ENCODE measurements around the gene FBXO38. TPM values are rescaled to one million over a fixed set of nuclear protein-coding genes. Genes with fewer than 3 reads are reported as not detected.

FBXO38 gene
- 18.5 TPM for polyA plus RNA-seq (2013, experiment 1 of 2)
- 18.6 TPM for polyA plus RNA-seq (2013, experiment 2 of 2)

- Histone ChIP-seq H3K4me1 (ENCODE audit: insufficient read depth, low read length) (peaks cover 13% of the 10 kb centered on the region; the same call in 1 of the 2 replicates), H3K4me3 (ENCODE audit: low read length) (peak within 1 kb of the TSS; percentile 79), H3K9ac (ENCODE audit: low read depth, low read length) (peak within 1 kb of the TSS; percentile 87), H3K27me3 (ENCODE audit: insufficient read depth, low read length) (no peaks in the 10 kb centered on the region), H3K36me3 (ENCODE audit: insufficient read depth, low read length) (peaks cover 3% of the 10 kb centered on the region; the same call in 1 of the 2 replicates), H3K9me3 (ENCODE audit: insufficient read depth, low read depth, low read length) (no peaks in the 10 kb centered on the region), H3K27ac (ENCODE audit: low read depth, low read length) (peak within 1 kb of the TSS; percentile 77)
- WGBS, result 1% methylated on average over 44 of the region's 45 CpGs
Measured at GRCh38 chr5:148383564-148384379, at the start of gene FBXO38. Gene FBXO38, plus strand, starts transcription at chr5:148383958. Its CDS starts 10,819 bp downstream, at chr5:148394777.

GRCh38 chr5:148335259-148335658 lies 48.5 kb upstream of the FBXO38 start, which contains the start of gene SPINK9:
Gene SPINK9, plus strand, starts transcription at chr5:148335559. Its CDS starts 55 bp downstream, at chr5:148335614.
- WGBS, result 90% methylated on average over 2 of the region's 3 CpGs
- no peaks in the 10 kb centered on the region for H3K4me1 ChIP-seq (ENCODE audit: insufficient read depth, low read length)

DNA sequence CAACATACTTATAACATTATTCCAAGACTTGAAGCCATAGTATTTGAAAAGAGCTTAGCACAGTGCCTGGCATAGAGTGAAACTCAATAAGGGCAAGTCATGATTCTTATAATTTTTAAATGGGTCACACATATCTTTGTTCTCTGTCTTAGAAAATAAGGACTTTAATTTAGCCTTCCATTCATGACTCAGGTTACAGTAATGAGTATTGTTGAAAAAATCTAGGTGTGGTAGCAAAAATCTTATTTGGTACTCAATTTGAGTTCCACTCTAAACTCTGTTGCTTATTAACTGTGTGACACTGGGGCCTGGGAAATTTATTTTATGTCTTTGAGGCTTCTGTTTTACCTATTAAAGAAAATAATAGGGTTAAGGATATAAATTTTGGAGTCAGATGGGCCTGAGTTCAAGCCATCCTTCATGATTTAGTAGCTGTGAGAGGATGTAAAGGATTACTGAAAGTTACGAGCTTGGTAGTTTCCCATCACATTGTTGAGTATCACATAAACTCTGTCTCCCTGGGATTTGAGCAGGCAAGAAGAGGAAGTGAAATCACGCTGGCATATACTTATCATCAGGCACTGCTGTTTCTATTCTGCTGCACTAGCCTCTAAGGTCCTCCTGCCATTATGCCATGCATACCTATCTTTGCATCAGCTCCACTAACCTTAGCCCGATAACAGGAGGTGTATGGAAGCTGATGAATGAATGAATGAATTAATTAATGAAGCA lies 46.9 kb upstream of the FBXO38 start:
- Histone ChIP-seq H3K9ac (ENCODE audit: low read depth, low read length) (no peak overlapping the region), H3K27me3 (ENCODE audit: insufficient read depth, low read length) (no peaks in the 10 kb centered on the region), H3K9me3 (ENCODE audit: insufficient read depth, low read depth, low read length) (no peaks in the 10 kb centered on the region), H3K27ac (ENCODE audit: low read depth, low read length) (no peak overlapping the region), H3K4me1 (ENCODE audit: insufficient read depth, low read length) (no peaks in the 10 kb centered on the region), H3K36me3 (ENCODE audit: insufficient read depth, low read length) (no peaks in the 10 kb centered on the region), H3K4me3 (ENCODE audit: low read length) (no peak overlapping the region)
- WGBS, result 93% methylated on average over 3 of the region's 3 CpGs

More at GRCh38 chr5:148335259-148335658, 48.5 kb upstream of the FBXO38 start, which contains the start of gene SPINK9:
- Histone ChIP-seq H3K36me3 (ENCODE audit: insufficient read depth, low read length) (no peaks in the 10 kb centered on the region), H3K27me3 (ENCODE audit: insufficient read depth, low read length) (no peaks in the 10 kb centered on the region), H3K9me3 (ENCODE audit: insufficient read depth, low read depth, low read length) (no peaks in the 10 kb centered on the region), H3K4me3 (ENCODE audit: low read length) (no peak within 1 kb of the TSS), H3K27ac (ENCODE audit: low read depth, low read length) (no peak within 1 kb of the TSS), H3K9ac (ENCODE audit: low read depth, low read length) (no peak within 1 kb of the TSS)

- Histone ChIP-seq H3K27ac (ENCODE audit: low read depth, low read length) (no peak overlapping the region), H3K9ac (ENCODE audit: low read depth, low read length) (no peak overlapping the region), H3K9me3 (ENCODE audit: insufficient read depth, low read depth, low read length) (no peaks in the 10 kb centered on the region), H3K4me1 (ENCODE audit: insufficient read depth, low read length) (no peaks in the 10 kb centered on the region), H3K4me3 (ENCODE audit: low read length) (no peak overlapping the region), H3K36me3 (ENCODE audit: insufficient read depth, low read length) (no peaks in the 10 kb centered on the region), H3K27me3 (ENCODE audit: insufficient read depth, low read length) (no peaks in the 10 kb centered on the region)
- 94% methylated on average over 2 of the region's 2 CpGs for WGBS
Measured at GRCh38 chr5:148342371-148343045, 41.2 kb upstream of the FBXO38 start.

GRCh38 chr5:148343046-148343407 lies 40.7 kb upstream of the FBXO38 start:
- H3K9me3 ChIP-seq (ENCODE audit: insufficient read depth, low read depth, low read length), result no peaks in the 10 kb centered on the region
- H3K4me1 ChIP-seq (ENCODE audit: insufficient read depth, low read length), result no peaks in the 10 kb centered on the region
- H3K9ac ChIP-seq (ENCODE audit: low read depth, low read length), result no peak overlapping the region
- no peaks in the 10 kb centered on the region for H3K36me3 ChIP-seq (ENCODE audit: insufficient read depth, low read length)
- WGBS, result 90% methylated on average over 2 of the region's 2 CpGs
- no peaks in the 10 kb centered on the region for H3K27me3 ChIP-seq (ENCODE audit: insufficient read depth, low read length)
- no peak overlapping the region for H3K4me3 ChIP-seq (ENCODE audit: low read length)
- no peak overlapping the region for H3K27ac ChIP-seq (ENCODE audit: low read depth, low read length)

DNA sequence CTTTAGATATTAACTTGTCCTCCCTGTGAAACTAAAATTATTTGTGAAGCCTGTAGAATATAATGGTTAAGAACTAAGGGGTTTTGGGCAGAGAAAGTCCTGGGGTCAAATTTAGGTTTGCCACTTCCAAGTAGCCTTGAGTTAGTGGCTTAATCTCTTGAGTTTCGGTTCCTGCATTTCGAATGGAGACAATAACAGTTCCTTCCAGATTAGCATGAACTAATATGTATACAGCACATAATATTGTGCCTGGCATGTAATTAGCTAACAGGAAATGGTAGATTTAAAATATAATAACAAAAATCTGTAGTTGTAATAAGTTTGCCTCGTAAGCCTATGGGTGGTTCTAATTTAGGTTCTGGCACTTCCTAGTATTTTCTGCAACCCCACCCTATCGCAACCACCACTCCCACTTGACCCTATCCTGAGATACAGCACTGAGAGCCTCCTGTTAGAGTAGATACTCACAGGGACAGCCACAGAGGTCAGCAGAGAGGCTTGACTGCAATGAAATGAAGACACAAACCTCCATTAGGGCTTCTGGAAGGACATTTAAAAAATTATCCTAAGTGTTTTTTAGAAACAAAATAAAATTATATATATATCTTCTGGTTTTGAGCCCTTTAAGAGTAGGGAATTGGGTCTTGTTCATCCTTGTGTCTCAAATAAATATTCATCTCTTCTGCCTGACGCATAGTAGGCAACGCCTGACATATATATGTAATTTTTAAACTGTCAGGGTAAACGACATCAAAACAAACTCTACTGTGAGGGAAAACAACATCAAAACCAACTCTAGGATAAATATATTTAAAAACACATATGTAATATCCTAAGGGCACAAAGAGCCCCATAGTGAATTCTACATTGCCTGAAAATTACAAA lies 39.9 kb upstream of the FBXO38 start:
- H3K4me1 ChIP-seq (ENCODE audit: insufficient read depth, low read length), result no peaks in the 10 kb centered on the region
- no peaks in the 10 kb centered on the region for H3K9me3 ChIP-seq (ENCODE audit: insufficient read depth, low read depth, low read length)
- WGBS, result 82% methylated on average over 5 of the region's 7 CpGs
- H3K27ac ChIP-seq (ENCODE audit: low read depth, low read length), result no peak overlapping the region
- no peak overlapping the region for H3K4me3 ChIP-seq (ENCODE audit: low read length)
- no peak overlapping the region for H3K9ac ChIP-seq (ENCODE audit: low read depth, low read length)
- H3K36me3 ChIP-seq (ENCODE audit: insufficient read depth, low read length), result no peaks in the 10 kb centered on the region
- no peaks in the 10 kb centered on the region for H3K27me3 ChIP-seq (ENCODE audit: insufficient read depth, low read length)

GRCh38 chr5:148347706-148348105 lies 36.1 kb upstream of the FBXO38 start:
- Histone ChIP-seq H3K4me3 (ENCODE audit: low read length) (no peak overlapping the region), H3K27ac (ENCODE audit: low read depth, low read length) (no peak overlapping the region), H3K9ac (ENCODE audit: low read depth, low read length) (no peak overlapping the region), H3K4me1 (ENCODE audit: insufficient read depth, low read length) (no peaks in the 10 kb centered on the region), H3K36me3 (ENCODE audit: insufficient read depth, low read length) (no peaks in the 10 kb centered on the region), H3K27me3 (ENCODE audit: insufficient read depth, low read length) (no peaks in the 10 kb centered on the region), H3K9me3 (ENCODE audit: insufficient read depth, low read depth, low read length) (no peaks in the 10 kb centered on the region)
- WGBS, result 100% methylated on average over 1 of the region's 1 CpG

DNA sequence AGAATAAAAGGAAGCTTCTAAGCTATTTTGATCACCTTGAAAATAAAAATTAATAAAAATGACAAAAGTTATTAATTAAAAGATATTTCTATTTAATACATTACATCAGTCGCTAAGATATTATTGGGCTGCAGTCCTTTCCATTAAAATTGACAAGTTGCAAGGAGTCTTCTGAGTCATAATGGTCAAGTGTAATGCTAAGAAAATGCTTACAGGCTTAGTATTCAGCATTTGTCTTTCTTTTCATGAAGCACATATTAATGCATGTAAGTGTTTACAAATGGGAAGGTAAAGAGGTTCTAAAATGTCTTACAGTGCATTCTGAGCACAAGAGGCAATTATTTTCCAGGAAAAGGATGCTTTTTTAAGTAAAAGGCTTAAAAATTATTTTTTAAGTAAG lies 31.1 kb upstream of the FBXO38 start:
- Histone ChIP-seq H3K27me3 (ENCODE audit: insufficient read depth, low read length) (no peaks in the 10 kb centered on the region), H3K27ac (ENCODE audit: low read depth, low read length) (no peak overlapping the region), H3K36me3 (ENCODE audit: insufficient read depth, low read length) (no peaks in the 10 kb centered on the region), H3K4me3 (ENCODE audit: low read length) (no peak overlapping the region), H3K9me3 (ENCODE audit: insufficient read depth, low read depth, low read length) (no peaks in the 10 kb centered on the region), H3K4me1 (ENCODE audit: insufficient read depth, low read length) (no peaks in the 10 kb centered on the region), H3K9ac (ENCODE audit: low read depth, low read length) (no peak overlapping the region)
- WGBS, result 93% methylated on average over 1 of the region's 1 CpG

GRCh38 chr5:148353634-148354033 lies 30.1 kb upstream of the FBXO38 start:
- Histone ChIP-seq H3K4me1 (ENCODE audit: insufficient read depth, low read length) (no peaks in the 10 kb centered on the region), H3K9ac (ENCODE audit: low read depth, low read length) (no peak overlapping the region), H3K27me3 (ENCODE audit: insufficient read depth, low read length) (no peaks in the 10 kb centered on the region), H3K9me3 (ENCODE audit: insufficient read depth, low read depth, low read length) (no peaks in the 10 kb centered on the region), H3K4me3 (ENCODE audit: low read length) (no peak overlapping the region), H3K27ac (ENCODE audit: low read depth, low read length) (no peak overlapping the region), H3K36me3 (ENCODE audit: insufficient read depth, low read length) (no peaks in the 10 kb centered on the region)
- WGBS, result 86% methylated on average over 1 of the region's 2 CpGs

DNA sequence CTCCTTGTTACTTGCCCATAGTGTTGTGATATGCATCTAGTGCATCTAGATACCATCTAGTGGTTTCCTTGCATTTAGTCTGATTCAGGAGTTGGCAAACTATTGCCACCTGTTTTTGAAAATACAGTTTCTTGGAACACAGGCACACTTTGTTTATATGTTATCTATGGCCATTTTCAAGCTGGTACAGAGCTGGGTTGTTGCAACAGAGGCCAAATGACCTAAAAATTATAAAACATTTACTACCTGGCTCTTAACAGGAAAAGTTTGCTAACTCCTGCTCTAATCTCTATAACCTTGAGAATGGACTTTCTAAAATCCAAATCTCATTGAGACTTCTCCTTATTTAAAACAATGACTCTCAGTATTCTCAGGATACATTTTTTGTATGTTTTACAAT lies 19.4 kb upstream of the FBXO38 start:
- Histone ChIP-seq H3K9me3 (ENCODE audit: insufficient read depth, low read depth, low read length) (peaks cover 9% of the 10 kb centered on the region; the same call in 1 of the 2 replicates), H3K27ac (ENCODE audit: low read depth, low read length) (no peak overlapping the region), H3K4me3 (ENCODE audit: low read length) (no peak overlapping the region), H3K36me3 (ENCODE audit: insufficient read depth, low read length) (no peaks in the 10 kb centered on the region), H3K4me1 (ENCODE audit: insufficient read depth, low read length) (no peaks in the 10 kb centered on the region), H3K9ac (ENCODE audit: low read depth, low read length) (no peak overlapping the region), H3K27me3 (ENCODE audit: insufficient read depth, low read length) (no peaks in the 10 kb centered on the region)
